Stomach smooth muscle (tissue), 2 donors: ENCODE measurements around the gene MDFI.
A peak's percentile ranks its signal among the peaks of the same experiment; 100 is the strongest.

ENCODE experiments used
- H3K27ac ChIP-seq: one replicate; pipeline ENCODE4 v1.7.0; 2013; ENCODE audit warnings: mild to moderate bottlenecking, low read length, inconsistent platforms
- H3K27me3 ChIP-seq, 2 donors: one replicate each; pipeline ENCODE4 v1.7.0; 2013; ENCODE audit warnings: low read length in 2 of 2; ENCODE audit not compliant: insufficient read depth in 2 of 2, control insufficient read depth in 1 of 2
- H3K36me3 ChIP-seq, 2 donors: one replicate each; pipeline ENCODE4 v1.7.0; 2013; ENCODE audit warnings: low read length in 2 of 2; ENCODE audit not compliant: control insufficient read depth in 2 of 2, insufficient read depth in 2 of 2
- H3K4me1 ChIP-seq: one replicate; pipeline ENCODE4 v1.7.0; 2013; ENCODE audit warnings: low read length; ENCODE audit not compliant: control insufficient read depth, insufficient read depth
- H3K4me3 ChIP-seq, 2 donors: one replicate each; pipeline ENCODE4 v1.7.0; 2013; ENCODE audit warnings: low read length in 2 of 2
- H3K9ac ChIP-seq, 2 donors: one replicate each; pipeline ENCODE4 v1.7.0; 2013; ENCODE audit warnings: low read length in 2 of 2, mild to moderate bottlenecking in 1 of 2
- H3K9me3 ChIP-seq, 2 donors: one replicate each; pipeline ENCODE4 v1.7.0; 2013; ENCODE audit warnings: low read length in 2 of 2; ENCODE audit not compliant: control insufficient read depth in 2 of 2
- donor health status: healthy.
- donor health status: Pancreatic carcinoma.

The MDFI gene

DNA sequence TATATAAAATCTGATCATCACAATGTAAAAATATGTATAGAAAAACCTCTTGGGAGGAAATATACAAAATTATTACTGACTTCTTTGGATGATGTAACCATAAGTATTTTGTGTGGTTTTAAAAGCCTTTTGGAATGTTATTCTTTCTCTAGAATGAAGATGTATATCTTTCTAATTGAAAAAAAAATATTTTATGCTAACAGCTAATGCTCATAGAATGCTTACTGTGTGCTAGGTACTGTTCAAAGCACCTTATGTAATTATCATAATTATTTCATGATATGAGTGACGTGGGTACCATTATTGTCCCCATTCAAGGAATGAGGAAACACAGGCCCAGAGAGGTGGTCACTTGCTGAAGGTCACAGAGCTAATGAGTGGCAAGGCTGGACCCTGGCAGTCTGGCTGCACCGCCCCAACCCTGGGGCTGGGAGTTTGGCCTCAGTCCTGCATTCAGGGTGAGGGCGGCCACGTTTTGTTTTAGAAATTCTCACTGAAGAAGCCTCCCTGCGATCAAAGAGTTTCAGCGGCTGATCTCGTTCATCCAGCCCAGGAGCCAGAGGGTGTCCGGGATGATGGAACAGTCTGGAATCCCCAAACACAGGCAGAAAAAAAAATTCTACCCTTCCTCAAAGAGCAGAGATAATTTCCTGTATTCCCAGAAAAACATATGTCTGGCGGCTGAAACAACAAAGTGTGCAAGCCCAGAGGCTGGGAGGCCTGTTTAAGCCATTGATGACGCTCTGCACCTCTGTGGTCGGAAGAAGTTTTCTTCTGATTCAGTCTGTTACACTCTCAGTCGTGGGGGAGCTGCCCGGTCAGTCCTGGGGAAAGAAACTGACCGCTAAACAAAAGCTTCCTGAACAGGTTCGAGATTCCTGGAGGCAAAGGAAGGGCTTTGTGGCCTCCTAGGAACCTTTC lies 59.9 kb downstream of the MDFI start:
- Histone ChIP-seq H3K27me3 (no peaks in the 10 kb centered on the region), H3K36me3 (peaks cover 4 to 7% of the 10 kb centered on the region in 2 donors), H3K4me3 (no peak overlapping the region), H3K4me1 (peaks cover 12% of the 10 kb centered on the region), H3K9me3 (no peaks in the 10 kb centered on the region), H3K27ac (no peak overlapping the region), H3K9ac (no peak overlapping the region)

- H3K9ac ChIP-seq: no peak overlapping the region
- H3K9me3 ChIP-seq: no peaks in the 10 kb centered on the region
- H3K27ac ChIP-seq: peak overlapping the region; percentile 11
- H3K4me3 ChIP-seq: no peak overlapping the region
- H3K27me3 ChIP-seq: no peaks in the 10 kb centered on the region
- peaks cover 13% of the 10 kb centered on the region for H3K4me1 ChIP-seq
- H3K36me3 ChIP-seq: peaks cover 4 to 7% of the 10 kb centered on the region in 2 donors
Measured at GRCh38 chr6:41699063-41699462, 60.8 kb downstream of the MDFI start.

- H3K27ac ChIP-seq: no peak overlapping the region
- peaks cover 28% of the 10 kb centered on the region for H3K4me1 ChIP-seq
- H3K9ac ChIP-seq: no peak overlapping the region
Measured at GRCh38 chr6:41700463-41701347, 62.4 kb downstream of the MDFI start.

DNA sequence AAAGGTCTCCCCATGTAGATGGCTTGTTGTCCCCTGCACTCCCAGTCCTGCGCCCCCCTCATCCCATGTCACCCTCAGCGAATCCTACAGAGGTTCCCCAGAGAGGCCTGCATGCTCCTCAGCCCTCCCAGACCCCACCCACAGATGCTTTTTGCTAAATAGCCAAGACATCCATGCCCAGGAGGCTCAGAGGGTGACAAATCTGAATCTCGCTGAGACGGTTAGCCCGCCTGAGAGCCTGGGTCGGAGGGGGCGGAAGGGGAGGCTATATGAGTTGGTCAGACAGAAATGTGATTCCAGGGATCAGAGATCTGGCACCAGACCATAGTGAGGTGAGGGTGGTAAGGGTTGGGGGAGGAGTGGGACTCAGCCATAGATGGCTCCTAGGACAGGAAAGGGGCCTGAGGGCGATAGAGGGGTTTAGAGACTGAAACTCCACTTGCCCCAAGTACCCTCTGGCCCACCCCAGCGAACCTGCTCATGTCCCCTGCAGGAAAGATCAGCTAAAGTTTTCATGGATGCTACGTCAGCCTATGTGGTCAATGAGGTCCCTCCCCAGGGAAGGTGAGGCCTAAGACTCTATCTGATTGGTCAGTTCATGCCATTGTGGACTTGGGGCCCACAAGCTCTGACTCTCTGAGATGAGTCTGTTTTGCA lies 63.9 kb downstream of the MDFI start:
- Histone ChIP-seq H3K27ac (no peak overlapping the region), H3K9ac (no peak overlapping the region), H3K36me3 (peaks cover 4 to 7% of the 10 kb centered on the region in 2 donors), H3K4me3 (no peak overlapping the region), H3K4me1 (peaks cover 43% of the 10 kb centered on the region), H3K27me3 (no peaks in the 10 kb centered on the region), H3K9me3 (no peaks in the 10 kb centered on the region)

More at GRCh38 chr6:41700463-41701347, 62.4 kb downstream of the MDFI start:
- Histone ChIP-seq H3K27me3 (no peaks in the 10 kb centered on the region), H3K4me3 (no peak overlapping the region), H3K36me3 (peaks cover 4 to 7% of the 10 kb centered on the region in 2 donors), H3K9me3 (no peaks in the 10 kb centered on the region)

DNA sequence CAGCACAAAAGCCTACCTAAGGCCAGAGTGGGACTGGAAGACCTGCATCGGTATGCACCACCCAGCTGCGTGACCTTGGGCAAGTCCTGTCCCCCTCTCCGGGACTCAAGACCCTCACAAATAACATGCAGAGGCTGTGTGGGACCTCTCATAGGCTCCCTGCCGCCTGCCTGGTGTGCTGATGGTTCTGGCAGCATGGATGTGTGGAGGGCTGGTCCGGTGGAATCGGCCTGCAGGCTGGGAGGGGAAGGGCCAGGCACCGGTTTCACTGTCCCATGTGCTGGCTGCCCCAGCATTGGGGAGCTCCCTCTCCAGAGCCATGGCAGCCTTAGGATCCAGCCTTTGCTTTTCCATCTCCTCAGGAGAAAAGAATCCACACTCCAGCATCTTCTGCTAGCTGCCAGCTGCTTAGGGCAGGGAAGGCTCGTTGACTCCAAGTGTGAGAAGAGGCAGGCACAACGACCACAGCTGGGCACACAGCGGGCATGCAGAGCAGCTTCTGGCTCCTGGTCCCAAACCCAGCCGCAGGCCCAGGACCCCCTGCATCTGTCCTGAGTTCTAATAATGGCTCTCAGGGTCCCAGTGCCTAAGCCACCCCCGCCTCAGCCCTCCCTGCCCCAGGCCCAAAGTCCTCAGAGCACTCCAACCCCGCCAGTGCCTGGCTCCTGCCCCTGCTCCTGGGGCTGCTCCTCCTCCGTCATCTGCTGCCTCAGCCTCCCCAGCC lies 64.7 kb downstream of the MDFI start:
- Histone ChIP-seq H3K4me3 (no peak overlapping the region), H3K4me1 (peaks cover 48% of the 10 kb centered on the region), H3K36me3 (peaks cover 4 to 7% of the 10 kb centered on the region in 2 donors), H3K9ac (no peak overlapping the region), H3K9me3 (no peaks in the 10 kb centered on the region), H3K27ac (no peak overlapping the region), H3K27me3 (no peaks in the 10 kb centered on the region)
